GM21515 (cell line): ENCODE data around the gene LHX8.

Source experiments
- ATAC-seq: cut with Tn5 transposase; IDR thresholded peaks from one replicate; pipeline ENCODE4 v1.9.1; 2021; ENCODE audit not compliant: unreplicated experiment

Gene LHX8

DNA sequence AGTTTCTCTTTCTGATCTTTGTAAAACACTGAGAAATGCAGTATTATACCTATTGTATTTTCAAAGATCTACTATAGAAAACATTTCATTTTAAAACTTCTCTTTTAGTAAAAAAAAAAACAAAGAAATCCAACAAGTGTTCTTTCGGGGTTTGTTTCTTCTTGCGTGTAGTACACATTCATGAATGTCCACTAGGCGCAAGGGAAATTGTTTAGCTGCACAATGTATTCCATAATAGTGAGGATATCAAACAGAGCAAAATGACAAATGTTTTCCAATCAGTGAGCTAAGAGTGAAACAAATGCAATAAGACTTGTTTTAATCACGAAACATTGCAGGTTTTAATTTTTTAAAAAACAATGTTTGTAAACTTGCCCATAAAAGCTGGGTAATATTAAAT, 68.6 kb downstream of the LHX8 start:
- ATAC-seq, result no peak

DNA sequence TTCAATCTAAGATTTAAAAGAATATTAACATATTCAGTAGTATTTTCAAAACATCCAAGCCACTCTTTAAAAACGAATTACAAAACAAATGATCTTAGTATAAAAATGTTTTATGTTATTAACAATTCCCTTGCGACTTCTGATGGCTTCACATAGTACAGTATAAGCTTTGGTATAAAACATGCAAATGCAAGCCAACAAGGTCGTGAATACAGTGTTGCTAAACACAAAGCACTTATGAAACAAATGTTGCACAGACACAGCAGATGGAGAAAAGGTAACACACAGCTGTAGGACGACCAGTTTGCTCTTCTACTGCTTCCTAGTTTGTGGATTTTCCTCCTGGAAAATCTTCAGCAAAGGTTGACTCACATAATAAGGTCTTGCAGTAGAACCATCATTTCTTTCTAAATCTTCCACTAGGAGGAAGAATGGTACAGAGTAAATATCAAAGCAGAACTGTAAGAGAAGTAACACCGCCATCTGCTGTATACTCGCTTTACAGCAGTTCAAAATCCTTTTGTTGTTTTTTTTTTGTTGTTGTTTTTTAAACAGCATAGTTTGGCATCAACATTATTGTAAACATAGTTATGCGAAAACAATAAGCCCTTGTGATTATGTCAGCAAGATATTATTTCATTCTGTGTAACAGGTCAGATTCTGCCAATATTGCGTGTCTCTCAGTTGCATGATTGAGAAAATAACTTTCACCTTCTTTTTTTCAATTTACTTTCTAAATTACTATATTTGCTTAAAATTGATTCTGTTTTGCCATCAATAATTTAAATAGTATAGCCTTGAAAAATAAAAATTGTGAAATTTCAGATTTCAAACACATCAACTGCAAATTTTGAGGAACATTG, 69.5 kb downstream of the LHX8 start:
- ATAC-seq, result peak; percentile 92

DNA sequence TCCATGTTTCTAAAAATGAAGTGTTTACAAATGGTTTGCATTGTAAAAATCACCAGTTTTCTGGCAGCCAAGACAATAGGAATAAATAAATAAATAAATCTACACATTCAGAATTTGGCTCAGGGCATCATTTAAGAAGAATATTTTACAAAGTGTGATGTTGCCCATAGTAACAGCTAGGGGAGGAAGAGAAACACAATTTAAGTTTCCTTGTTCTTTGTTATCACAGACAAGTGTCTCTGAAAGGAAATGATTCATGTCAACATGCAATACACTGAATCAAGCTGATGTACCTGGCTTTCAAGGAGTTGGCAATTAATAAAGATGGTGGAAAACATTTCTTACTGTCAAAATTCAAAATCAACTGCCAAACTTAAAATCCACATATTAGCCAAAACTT, 74.7 kb downstream of the LHX8 start:
- no peak for ATAC-seq
